NCI-H2029 (cell line): ENCODE data around the gene PPP2R2C.

Experiments
- DNase-seq: peaks from one replicate; lab custom pipeline; 2025; lab: John Stamatoyannopoulos, UW

The PPP2R2C gene

GRCh38 chr4:6342530-6343293 is 129.7 kb downstream of the PPP2R2C start:
- peak; percentile 77 for DNase-seq

GRCh38 chr4:6341696-6342095 is 130.7 kb downstream of the PPP2R2C start:
- DNase-seq: no peak

- no peak for DNase-seq
These were observed 131.9 kb downstream of the PPP2R2C start for GRCh38 chr4:6340446-6341015.

- DNase-seq: no peak
These were observed 132.5 kb downstream of the PPP2R2C start for GRCh38 chr4:6339818-6340445.

- DNase-seq: no peak
These were observed 133.2 kb downstream of the PPP2R2C start for GRCh38 chr4:6338951-6339817.

- DNase-seq: no peak
These were observed 134.1 kb downstream of the PPP2R2C start for GRCh38 chr4:6338175-6338950.

GRCh38 chr4:6337331-6337935 is 135.0 kb downstream of the PPP2R2C start:
- DNase-seq: peak; percentile 21

- no peak for DNase-seq
These were observed 136.2 kb downstream of the PPP2R2C start for GRCh38 chr4:6336166-6336565.

- no peak for DNase-seq
These were observed 137.3 kb downstream of the PPP2R2C start for GRCh38 chr4:6335040-6335590.

- DNase-seq: no peak
These were observed 138.1 kb downstream of the PPP2R2C start for GRCh38 chr4:6334203-6334887.

- no peak for DNase-seq
These were observed 138.9 kb downstream of the PPP2R2C start for GRCh38 chr4:6333301-6334202.

GRCh38 chr4:6332669-6333050 is 139.8 kb downstream of the PPP2R2C start:
- no peak for DNase-seq

GRCh38 chr4:6332042-6332668 is 140.3 kb downstream of the PPP2R2C start:
- peak; percentile 8 for DNase-seq

GRCh38 chr4:6331468-6331867 is 140.9 kb downstream of the PPP2R2C start:
- DNase-seq: no peak

- DNase-seq: peak; percentile 4
These were observed 141.4 kb downstream of the PPP2R2C start for GRCh38 chr4:6331018-6331417.

- DNase-seq: no peak
These were observed 142.0 kb downstream of the PPP2R2C start for GRCh38 chr4:6330384-6330767.

GRCh38 chr4:6329478-6330383 is 142.7 kb downstream of the PPP2R2C start:
- DNase-seq: no peak

GRCh38 chr4:6328526-6328925 is 143.9 kb downstream of the PPP2R2C start:
- no peak for DNase-seq
